Activated CD8-positive, alpha-beta memory T cell treated with anti-CD3 and anti-CD28 coated beads, Interleukin-2, amount 50 U/mL, for 1 hour (primary cell): ENCODE results near the gene TMED1.
A peak's percentile ranks its signal among the peaks of the same experiment; 100 is the strongest.
"Not testable (repeated sequence)": the region's sequence is repeated elsewhere in the genome, so short reads cannot be mapped to it uniquely, and the experiment has no call there.

ENCODE experiments used
- DNase-seq: peaks from one replicate; pipeline ENCODE4 v3.0.0-alpha.2; 2020; ENCODE audit errors: extremely low read depth

Gene TMED1

GRCh38 chr19:10862561-10863106 lies 26.6 kb upstream of the TMED1 start:
- DNase-seq, result no peak

- no peak for DNase-seq
These were observed 25.2 kb upstream of the TMED1 start for GRCh38 chr19:10861103-10861651.

DNA sequence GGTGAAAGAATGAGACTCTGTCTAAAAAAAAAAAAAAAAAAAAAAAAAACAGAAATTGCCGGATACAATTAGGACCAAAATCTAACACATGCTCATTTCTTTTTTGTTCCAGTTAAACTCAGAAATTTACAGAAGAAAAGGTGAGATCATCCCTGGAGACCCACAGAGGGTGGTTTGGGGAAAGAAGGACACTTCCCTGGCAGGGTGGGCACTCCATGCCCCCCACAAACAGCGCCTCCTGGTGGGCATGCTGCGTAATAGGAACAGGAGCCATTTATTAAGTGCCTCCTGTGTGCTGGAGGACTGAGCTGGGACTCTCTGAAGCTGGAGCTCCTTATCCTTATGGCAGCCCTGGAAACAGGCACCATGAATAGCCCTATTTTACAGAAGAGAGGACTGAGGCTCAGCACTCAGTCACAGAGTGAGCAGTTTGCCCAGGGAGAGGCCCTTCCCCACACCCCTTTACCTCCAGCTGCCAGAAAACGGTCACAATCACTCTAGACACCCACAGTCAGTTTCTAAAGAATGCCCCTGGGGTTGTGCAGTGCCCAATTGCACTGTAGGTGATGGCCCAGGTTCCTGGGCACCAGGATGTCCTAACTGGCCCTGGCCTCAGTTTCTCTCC lies 22.3 kb upstream of the TMED1 start:
- no peak for DNase-seq

GRCh38 chr19:10856899-10857298 lies 20.9 kb upstream of the TMED1 start:
- not testable (repeated sequence) for DNase-seq

DNA sequence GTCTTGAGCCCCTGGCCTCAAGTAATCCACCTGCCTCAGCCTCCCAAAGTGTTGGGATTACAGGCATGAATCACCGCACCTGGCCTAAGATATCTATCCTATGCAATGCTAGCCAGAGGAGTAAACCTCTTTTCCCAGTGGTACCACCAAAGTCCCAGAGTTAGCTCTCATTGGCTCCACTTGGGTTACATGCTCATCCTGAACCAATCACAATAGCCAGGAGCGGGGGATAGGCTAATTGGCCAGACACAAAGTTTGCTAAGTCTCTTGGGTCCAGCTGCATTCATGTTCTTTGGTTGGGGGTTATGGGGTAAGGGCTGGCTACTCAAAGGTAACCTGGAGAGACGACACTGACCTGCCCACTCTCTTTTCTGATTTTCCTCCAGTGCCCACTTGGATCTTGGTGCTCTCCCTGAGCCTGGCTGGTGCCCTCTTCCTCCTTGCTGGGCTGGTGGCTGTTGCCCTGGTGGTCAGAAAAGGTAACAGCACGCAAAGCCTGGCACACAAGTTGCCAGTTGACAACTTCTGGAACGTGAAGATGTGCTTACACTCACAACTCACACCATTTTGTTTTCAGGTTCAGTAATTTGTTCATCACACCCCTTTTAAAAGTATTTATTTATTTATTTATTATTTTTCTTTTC lies 20.0 kb upstream of the TMED1 start:
- no peak for DNase-seq

GRCh38 chr19:10854350-10855089 lies 18.5 kb upstream of the TMED1 start:
- DNase-seq, result no peak

DNA sequence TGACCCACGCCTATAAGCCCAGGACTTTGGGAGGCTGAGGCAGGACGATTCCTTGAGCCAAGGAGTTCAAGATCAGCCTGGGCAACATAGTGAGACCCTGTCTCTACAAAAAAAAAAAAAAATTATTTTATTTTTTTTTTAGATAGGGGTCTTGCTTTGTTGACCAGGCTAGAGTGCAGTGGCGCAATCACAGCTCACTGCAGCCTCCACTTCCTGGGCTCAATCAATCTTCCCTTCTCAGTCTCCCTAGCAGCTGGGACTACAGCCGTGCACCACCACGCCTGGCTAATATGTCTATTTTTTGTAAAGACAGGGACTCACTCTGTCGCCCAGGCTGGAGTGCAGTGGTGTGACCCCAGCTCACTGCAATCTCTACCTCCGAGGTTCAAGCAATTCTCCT lies 16.9 kb upstream of the TMED1 start:
- no peak for DNase-seq

DNA sequence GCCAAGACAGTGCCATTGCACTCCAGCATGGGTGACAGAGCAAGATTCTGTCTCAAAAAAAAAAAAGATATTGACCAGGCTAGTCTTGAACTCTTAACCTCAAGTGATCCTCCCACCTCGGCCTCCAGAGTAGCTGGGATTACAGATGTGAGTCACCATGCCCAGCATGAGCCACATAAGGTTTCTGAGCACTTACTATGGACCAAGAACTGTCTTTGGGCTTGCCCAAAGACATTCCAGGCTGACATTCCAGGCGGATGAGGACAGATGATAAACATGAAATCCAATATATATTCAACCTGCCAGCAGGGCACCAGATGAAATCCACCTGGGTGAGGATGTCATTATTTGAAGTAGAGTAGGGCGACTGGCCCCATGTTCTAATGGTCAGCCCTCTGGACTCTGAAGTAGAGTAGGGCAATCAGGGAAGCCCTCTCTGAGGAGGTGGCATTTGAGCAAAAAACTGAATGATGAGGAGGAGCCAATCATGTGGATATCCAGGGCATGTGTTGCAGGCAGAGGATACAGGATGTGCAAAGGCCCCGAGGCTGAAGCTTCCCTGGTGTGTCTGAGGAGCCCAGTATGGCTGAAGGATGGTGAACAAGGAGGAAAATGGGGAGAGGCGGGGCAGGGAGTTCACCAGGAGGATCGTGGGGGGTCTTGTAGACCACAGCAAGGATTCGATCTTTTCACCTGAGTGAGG lies 16.2 kb upstream of the TMED1 start:
- no peak for DNase-seq

DNA sequence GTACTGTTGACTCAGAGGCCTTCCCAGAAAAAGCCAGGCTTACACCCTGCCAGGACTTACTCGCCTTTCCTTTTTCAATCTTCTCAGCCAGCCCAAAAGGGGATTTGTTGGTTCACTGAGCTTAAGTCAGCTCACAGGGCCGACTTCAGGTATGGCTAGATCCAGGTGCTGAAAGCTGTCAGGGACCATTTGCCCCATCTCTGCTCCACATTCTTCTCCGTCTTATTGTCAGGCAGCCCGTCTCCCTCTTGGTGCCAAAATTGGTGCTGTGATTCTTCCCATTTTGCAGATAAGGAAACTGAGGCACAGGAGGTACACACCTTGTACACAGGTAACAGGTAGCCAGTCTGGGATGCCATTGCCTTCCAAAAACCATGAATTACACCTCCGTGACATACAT lies 14.6 kb upstream of the TMED1 start:
- DNase-seq, result no peak

DNA sequence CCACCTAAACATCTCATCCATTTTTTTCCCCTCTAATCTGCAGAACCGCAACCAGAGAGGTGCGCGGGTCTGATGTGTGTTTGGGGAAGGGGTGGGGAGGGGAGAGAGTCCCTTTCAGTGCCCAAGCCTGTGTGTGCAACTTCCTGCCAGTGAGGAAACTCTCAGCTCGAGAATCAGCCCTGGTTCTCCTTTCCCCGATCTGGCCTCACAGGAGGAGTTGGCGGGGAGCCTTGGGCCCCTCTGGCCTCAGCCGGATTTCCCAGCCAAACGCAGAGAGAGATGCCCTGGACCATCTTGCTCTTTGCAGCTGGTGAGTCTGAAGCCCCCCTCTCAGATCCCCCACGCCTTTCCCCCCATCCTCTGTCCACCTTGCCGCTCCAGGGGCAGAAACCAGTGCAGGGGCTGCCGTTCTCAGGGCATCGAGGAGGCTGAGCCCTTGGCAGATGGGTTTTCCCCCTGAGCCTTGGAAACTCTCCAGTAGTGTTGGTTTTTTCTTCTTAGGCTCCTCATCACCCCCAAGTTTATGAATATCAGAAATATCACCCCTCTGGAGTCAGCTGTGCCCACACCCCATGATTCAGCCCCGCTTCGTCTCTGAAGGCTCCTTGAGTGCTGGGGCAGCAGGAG lies 12.3 kb upstream of the TMED1 start, which contains the start of gene C19orf38:
Gene C19orf38, plus strand, starts transcription at position 186 of the 627 bp plus-strand sequence. Its CDS starts 94 bp downstream, at position 280.
- DNase-seq, result no peak

DNA sequence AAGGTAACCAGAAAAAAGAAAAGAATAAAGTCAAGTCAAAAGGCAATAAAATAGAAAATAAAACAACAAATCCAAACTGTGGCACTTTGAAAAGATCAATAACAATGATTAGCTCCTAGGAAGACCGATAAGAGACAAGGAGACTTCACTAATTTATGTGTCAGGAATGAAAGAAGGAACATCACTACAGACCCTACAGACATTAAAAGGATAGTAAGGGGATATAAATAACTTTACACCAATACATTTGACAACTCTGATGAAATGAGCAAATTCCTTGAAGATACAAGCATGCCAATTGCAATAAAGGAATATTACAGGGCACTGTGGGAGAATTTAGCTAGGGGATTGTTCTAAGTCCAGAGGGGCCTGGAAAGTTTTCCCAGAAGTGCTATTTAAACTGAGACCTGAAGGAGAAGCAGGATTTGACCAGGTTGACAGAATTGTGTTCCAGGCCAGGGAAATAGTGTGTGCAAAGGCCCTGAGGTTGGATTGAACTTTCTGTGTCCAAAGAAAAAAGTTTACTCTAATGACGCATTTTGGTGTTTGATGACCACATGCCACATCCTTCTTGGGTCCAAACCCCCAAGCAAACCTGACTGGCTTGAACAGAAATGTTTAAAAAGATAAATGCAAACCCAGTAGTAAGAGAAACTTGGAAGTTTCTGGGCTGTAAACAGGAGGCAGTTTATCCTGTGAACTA lies 10.6 kb upstream of the TMED1 start:
- DNase-seq, result no peak

DNA sequence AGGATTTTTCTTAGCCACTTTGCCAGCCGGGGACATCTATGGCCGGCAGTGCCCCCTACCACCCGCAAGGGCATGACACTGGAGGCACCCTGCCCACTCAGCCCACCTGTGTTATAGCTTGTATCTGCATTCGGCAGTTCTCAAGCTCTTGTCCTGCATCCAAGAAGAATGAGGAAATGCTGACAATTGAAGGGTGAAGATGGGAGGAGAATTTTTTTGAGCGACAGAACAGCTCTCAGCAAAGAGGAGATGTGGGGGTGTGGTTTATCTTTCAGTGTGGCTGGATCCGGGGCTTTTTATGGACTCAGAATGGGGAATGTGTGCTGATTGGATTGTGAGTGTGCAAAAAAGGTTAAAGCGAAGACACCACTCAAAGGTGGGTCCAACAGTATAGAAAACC lies 6.8 kb upstream of the TMED1 start:
- DNase-seq, result no peak

GRCh38 chr19:10839114-10840050 lies 3.4 kb upstream of the TMED1 start:
- no peak for DNase-seq

- DNase-seq, result no peak
These were observed 2.4 kb upstream of the TMED1 start for GRCh38 chr19:10838377-10838776.

- DNase-seq, result not testable (repeated sequence)
These were observed 1.6 kb upstream of the TMED1 start for GRCh38 chr19:10837649-10838048.

- peak; percentile 69 for DNase-seq
These were observed 693 bp upstream of the TMED1 start for GRCh38 chr19:10836479-10837330.

DNA sequence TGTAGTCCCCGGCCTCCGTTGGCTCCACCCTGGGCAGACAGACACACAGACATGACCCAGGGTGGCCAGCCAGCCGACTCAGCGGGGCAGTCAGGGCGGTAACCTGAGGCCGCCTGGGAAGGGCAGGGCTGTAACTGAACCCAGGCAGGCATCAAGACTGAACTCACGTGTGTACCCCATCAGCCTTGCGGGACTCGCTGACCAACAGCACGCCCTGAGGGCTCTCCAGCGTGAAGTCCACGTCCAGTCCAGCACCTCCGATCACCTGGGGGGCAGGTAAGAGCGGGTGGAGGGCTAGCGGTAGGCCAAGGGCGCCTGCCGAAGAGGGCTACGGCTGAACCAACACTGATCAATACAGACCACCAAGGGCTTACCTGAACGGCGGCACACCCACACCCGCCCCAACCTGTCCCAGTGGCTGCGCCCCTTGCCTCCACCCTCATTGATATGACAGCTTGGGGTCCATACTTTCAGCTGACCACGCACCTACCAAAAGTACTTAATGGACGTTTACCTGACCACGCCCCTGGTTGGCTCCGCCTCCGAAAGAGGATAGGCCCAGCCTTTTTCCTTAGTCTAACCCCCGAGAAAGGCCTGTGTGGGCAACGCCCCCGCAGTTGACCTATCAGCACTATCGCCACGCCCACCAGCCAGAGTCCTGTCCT lies 791 bp downstream of the TMED1 start:
- no peak for DNase-seq

DNA sequence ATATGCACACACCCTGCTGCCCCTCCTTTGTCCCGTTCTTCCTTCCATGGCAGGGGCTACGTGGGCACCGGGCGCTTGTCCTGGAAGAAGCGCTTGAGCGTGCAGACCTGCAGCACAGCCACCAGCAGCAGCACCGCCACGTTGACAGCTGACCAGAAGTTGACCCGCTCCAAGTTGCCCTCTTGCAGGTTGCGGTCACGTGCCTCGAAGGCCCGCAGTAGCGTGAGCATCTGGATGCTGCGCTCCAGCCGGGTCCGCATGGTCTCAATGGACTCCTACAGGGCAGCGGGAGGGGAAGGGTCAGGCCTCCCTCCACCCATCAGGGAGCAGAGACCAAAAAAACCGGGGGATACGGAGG lies 3.1 kb downstream of the TMED1 start:
- DNase-seq, result no peak
